AG04450 (cell line): ENCODE measurements around the gene CRYAB. TPM values are rescaled to one million over a fixed set of nuclear protein-coding genes. Genes with fewer than 3 reads are reported as not detected.
"Not testable (repeated sequence)": the region's sequence is repeated elsewhere in the genome, so short reads cannot be mapped to it uniquely, and the experiment has no call there.

ENCODE experiments used
- CTCF ChIA-PET: fragments of 300-600, 350-600 bp; formaldehyde crosslinking; extraction: SDS; loops from one replicate; lab custom pipeline; 2022; ENCODE audit warnings: antibody characterized with exemption, inconsistent platforms; lab: Charles Lee
- POLR2A ChIA-PET: fragments of 350-600 bp; formaldehyde crosslinking; extraction: SDS; loops from one replicate; lab custom pipeline; 2021; ENCODE audit warnings: antibody characterized with exemption, inconsistent platforms; lab: Yijun Ruan, JAX
- DNase-seq: peaks from one replicate; pipeline ENCODE4 v3.0.0-alpha.2; 2011; ENCODE audit warnings: low read depth, low spot score
- H3K27ac ChIP-seq: one replicate; pipeline ENCODE4 v1.5.1; 2012; ENCODE audit warnings: low read depth, low read length, control low read depth
- H3K27me3 ChIP-seq: one replicate; pipeline ENCODE4 v1.6.0; 2012; ENCODE audit warnings: low read length; ENCODE audit not compliant: control insufficient read depth, insufficient read depth
- H3K4me3 ChIP-seq: 2 replicates; pipeline ENCODE4 v1.5.1; 2011; ENCODE audit warnings: mild to moderate bottlenecking, low read depth, low read length, control low read depth
- H3K9me3 ChIP-seq: 2 replicates; pipeline ENCODE4 v1.5.1; 2012; ENCODE audit warnings: low read length; ENCODE audit not compliant: control insufficient read depth, insufficient read depth
- CTCF ChIP-seq: IDR thresholded peaks from 2 replicates; pipeline ENCODE4 v1.5.1; 2011; ENCODE audit warnings: low read depth, low read length, control low read depth, inconsistent platforms
- polyA plus RNA-seq: library from polyadenylated mRNA; depleted of rRNA; stranded (reverse); fragments of >200 nt; gene quantifications from 2 replicates; pipeline ENCODE4 v1.2.3, GENCODE V29; 2011

Gene CRYAB
- polyA plus RNA-seq, 1 experiment: 6.3 TPM

- CTCF ChIA-PET: interaction anchor here (1.9 to 7.4 kb wide), 3 partner anchors 8 to 61 kb away, joined by 8 to 52 read pairs (median 15); no protein-coding TSS in a partner anchor
Measured at GRCh38 chr11:111935317-111936039, 23.9 kb upstream of the CRYAB start.

GRCh38 chr11:111934306-111934705 is 22.7 kb upstream of the CRYAB start:
- no peak for DNase-seq
- H3K4me3 ChIP-seq: no peak overlapping the region
- H3K9me3 ChIP-seq: no peaks in the 10 kb centered on the region
- TF ChIP-seq CTCF: no peak
- H3K27ac ChIP-seq: no peak overlapping the region
- no peaks in the 10 kb centered on the region for H3K27me3 ChIP-seq
- ChIA-PET CTCF (interaction anchor here (0.6 to 7.4 kb wide), 6 partner anchors 10 to 382 kb away, joined by 3 to 52 read pairs (median 4); no protein-coding TSS in a partner anchor), POLR2A (interaction anchor here (0.6 kb wide), 1 partner anchor 43 kb away, joined by 3 read pairs; no protein-coding TSS in a partner anchor)

More at GRCh38 chr11:111935317-111936039, 23.9 kb upstream of the CRYAB start:
- H3K9me3 ChIP-seq: no peaks in the 10 kb centered on the region
- POLR2A ChIA-PET: no interaction called here
- no peak for DNase-seq
- no peak overlapping the region; the same call in 1 of the 2 replicates for H3K4me3 ChIP-seq
- no peaks in the 10 kb centered on the region for H3K27me3 ChIP-seq
- H3K27ac ChIP-seq: peak overlapping the region; percentile 80
- no peak for TF ChIP-seq CTCF

- no peaks in the 10 kb centered on the region for H3K27me3 ChIP-seq
- no peak overlapping the region for H3K4me3 ChIP-seq
- H3K27ac ChIP-seq: no peak overlapping the region
- no peak for DNase-seq
- no peaks in the 10 kb centered on the region for H3K9me3 ChIP-seq
- ChIA-PET POLR2A (interaction anchor here (0.6 kb wide), 1 partner anchor 44 kb away, joined by 3 read pairs; no protein-coding TSS in a partner anchor), CTCF (interaction anchor here (0.6 to 7.4 kb wide), 6 partner anchors 10 to 382 kb away, joined by 3 to 52 read pairs (median 4); no protein-coding TSS in a partner anchor)
- no peak for TF ChIP-seq CTCF
Measured at GRCh38 chr11:111933872-111934271, 22.3 kb upstream of the CRYAB start.

GRCh38 chr11:111933176-111933575 is 21.6 kb upstream of the CRYAB start:
- CTCF ChIA-PET: interaction anchor here (1.3 to 7.4 kb wide), 3 partner anchors 49 to 286 kb away, joined by 3 to 52 read pairs (median 15); no protein-coding TSS in a partner anchor
- H3K9me3 ChIP-seq, H3K4me3 ChIP-seq, DNase-seq, H3K27ac ChIP-seq, POLR2A ChIA-PET, H3K27me3 ChIP-seq: not testable (repeated sequence)

GRCh38 chr11:111932611-111932950 is 21.0 kb upstream of the CRYAB start:
- Histone ChIP-seq H3K4me3 (no peak overlapping the region), H3K27ac (no peak overlapping the region), H3K9me3 (no peaks in the 10 kb centered on the region), H3K27me3 (no peaks in the 10 kb centered on the region)
- ChIA-PET POLR2A (no interaction called here), CTCF (interaction anchor here (0.7 to 3.7 kb wide), 8 partner anchors 13 to 65 kb away, joined by 3 to 42 read pairs (median 12); no protein-coding TSS in a partner anchor)
- TF ChIP-seq CTCF: no peak
- no peak for DNase-seq
